UCSD-AML1 (cell line): ENCODE data around the gene COG4.
"Not testable (repeated sequence)": the region's sequence is repeated elsewhere in the genome, so short reads cannot be mapped to it uniquely, and the experiment has no call there.

ENCODE experiments used
- DNase-seq: peaks from one replicate; lab custom pipeline; 2025; ENCODE audit not compliant: unreplicated experiment; lab: John Stamatoyannopoulos, UW

COG4 gene

DNA sequence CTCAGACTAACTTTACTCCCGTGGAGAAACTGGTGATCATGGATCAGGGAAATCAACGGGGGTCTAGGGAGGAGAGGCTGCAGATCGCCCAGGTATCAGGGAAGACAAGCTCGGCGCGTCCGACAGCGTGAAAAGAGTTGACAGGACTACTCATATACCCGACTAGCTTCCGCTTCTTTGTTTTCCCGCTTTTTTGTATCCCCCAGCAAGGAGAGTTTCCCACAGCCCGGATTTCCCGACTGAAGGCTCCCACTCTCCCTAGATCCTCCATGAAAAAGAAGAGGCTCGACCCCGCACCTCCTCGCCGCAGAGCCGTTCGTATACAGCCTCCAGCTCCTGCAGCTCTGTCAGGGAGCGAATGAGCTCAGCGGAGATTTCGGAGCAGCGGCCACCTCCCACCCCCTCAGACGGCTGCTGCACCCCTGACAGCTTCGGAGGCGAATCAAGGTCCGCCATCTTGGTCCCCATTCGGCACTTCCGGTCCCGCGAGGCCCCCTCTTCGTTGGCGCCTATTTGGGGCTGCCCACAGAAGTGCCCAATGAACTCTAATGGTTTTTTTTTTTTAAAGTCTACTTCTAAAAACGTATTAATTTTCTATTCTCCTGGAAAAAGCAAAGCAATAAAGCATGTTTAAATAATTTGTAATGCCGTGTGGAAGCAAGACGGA is at the start of gene COG4:
TSS of gene COG4 (minus strand) at position 479 of the 667 bp plus-strand sequence. CDS start at position 468, 11 bp downstream.
- peak; percentile 84 for DNase-seq

DNA sequence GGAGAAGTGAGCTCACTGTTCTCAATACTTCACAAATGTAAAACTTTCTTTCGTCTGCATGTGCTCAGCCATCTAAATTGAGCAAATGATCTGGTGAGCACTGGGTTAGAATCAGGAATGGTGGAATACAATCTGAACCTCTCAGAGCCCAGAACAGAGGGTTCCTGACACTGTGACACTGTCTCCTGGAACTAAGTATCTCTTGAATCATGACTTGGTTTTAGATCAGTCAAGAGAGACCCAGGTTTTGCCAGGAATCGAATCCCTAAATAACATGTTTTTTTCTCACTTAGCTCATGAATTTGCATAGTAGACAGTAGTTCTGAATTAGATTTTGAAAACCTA is 49.5 kb upstream of the COG4 start:
- no peak for DNase-seq

DNA sequence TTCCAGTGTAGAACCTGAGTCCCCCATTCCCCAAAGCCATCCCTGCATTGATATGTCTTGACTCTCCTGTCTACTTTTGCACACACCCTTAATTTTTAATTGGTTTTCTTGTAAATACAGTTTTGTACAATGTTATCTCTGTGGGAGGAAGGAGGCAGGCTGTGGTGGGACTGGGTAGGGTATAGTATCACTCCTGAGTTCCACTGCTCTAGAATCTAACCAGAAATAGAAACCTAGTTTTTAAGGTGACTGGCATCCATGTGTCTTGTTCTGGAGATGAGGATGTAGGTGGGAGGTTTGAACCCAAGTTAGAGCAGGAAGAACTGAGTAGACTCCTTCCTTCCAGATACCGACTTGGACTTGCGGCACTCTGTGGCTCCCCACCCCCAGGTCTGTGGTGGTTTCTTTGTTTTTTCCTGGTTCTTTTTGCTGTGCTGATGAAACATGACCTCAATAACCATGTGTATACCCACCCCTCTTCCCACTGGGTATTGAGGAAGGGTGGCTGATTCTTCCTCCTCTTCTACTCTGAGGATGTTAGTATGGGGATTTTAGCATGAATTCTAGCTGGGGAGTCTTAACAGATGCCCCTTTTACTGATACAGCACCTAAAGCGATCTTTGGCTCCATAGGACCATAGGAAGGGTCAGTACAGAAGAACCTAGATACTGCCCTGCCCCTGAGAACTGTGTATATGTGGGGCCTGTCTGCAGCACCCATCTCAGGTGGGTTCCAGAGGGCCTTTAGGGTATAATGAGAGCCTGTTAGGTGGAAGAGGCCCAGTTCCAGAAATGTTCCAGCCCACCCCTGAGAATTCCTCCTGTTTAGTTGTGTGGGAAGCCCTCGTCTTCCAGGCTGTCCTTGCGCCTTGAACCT is 48.9 kb upstream of the COG4 start:
- DNase-seq = peak; percentile 72

DNA sequence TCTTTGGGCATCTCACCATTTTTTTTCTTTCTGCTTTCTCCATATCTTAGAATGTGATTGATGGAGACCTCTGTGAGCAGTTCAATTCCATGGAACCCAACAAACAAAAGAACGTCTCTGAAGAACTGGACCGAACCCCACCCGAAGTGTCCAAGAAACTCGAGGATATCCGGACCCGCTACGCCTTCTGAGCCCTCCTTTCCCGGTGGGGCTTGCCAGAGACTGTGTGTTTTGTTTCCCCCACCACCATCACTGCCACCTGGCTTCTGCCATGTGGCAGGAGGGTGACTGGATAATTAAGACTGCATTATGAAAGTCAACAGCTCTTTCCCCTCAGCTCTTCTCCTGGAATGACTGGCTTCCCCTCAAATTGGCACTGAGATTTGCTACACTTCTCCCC is 48.3 kb upstream of the COG4 start:
- no peak for DNase-seq

DNA sequence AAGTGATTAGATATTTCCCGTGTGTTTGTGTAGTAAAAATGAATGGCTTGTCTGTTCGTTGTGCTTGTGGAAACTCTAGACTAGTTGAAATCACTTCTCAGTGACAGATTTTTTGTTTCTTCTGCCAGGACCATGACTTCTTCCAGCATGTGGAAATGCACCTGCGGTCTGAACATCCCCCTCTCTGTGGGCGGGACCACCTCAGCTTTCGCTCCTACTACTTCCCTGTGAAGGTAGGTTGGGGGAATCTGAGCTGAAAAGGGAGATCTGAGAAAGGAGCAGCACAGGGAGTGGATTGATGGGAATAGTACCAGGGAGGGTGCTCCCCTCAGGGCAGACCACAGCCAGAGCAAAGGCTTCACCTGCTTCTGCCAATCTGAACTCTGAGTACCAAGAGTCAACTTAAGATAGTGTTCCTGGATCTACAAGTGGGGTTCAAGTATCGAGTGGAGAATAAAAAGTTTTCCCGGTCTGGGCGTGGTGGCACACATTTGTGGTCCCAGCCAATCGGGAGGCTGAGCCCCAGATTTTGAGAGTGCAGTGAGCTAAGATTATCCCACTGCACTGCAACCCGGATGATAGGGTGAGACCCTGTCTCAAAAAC is 47.7 kb upstream of the COG4 start:
- DNase-seq = no peak

DNA sequence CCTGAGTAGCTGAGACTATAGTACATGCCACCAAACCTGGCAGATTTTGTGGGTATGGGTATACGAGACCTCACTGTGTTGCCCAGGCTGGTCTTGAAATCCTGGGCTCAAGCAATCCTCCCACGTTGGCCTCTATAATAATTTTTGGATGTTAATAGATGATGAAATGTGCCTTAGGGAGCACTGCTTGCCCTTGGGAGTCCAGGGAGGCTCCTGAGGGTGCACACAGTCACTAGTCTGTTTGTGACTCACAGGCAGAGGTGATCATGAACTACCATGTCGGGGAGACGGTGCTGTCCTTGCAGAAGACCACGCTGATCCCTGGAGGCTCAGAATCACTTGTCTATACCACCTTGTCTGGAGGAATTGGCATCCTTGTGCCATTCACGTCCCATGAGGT is 46.4 kb upstream of the COG4 start:
- no peak for DNase-seq

DNA sequence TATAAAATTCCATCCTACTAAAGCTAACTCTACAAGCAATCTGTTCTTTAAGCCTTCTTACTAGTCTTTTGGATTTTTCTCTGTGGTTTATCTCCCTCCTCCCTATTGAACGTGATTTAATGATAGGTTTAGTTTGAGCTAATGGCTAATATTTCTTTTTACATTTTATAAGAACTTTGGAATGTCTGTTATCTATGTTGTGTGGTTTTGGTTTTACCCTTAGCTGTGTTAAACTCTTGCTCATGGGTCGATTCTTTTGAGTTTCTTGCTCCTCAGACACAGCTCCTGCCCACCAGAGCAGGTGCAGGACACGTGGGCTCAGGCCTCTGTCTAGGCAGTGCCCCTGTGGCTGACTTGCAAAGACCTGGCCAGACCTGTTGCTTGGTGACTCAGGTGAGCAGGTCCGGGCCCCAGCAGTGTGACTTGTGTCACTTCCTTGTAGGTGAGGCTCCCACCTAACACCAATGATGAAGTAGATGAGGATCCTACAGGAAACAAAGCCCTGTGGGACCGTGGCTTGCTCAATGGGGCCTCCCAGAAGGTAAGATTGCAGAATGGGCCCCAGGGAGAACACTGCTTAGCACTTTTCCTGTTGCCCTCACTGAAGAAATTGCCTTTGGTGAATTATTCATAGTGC is 45.4 kb upstream of the COG4 start:
- no peak for DNase-seq

DNA sequence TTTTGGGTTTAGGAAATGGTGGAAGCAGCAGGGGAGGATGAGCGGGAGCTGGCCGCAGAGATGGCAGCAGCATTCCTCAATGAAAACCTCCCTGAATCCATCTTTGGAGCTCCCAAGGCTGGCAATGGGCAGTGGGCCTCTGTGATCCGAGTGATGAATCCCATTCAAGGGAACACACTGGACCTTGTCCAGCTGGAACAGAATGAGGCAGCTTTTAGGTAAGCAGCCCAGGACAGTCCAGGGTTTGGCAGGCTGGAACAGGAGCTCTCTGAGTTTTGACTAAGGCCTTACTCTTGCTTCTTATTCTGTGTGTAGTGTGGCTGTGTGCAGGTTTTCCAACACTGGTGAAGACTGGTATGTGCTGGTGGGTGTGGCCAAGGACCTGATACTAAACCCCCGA is 41.7 kb upstream of the COG4 start:
- DNase-seq = no peak

DNA sequence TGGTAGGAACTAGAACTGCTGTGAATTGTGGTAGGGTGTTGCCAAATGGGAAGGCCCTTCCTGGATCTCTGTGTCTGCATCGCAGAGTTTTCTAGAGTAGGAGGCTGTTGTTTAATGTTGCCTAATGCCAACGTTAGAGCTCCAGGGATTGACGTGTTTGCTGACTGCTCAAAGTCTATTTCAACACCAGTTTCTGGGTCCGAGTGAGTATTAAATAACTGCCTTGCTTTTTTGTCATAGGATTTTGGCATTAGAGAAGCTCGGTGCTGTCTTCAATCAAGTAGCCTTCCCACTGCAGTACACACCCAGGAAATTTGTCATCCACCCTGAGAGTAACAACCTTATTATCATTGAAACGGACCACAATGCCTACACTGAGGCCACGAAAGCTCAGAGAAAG is 40.3 kb upstream of the COG4 start:
- DNase-seq = no peak

DNA sequence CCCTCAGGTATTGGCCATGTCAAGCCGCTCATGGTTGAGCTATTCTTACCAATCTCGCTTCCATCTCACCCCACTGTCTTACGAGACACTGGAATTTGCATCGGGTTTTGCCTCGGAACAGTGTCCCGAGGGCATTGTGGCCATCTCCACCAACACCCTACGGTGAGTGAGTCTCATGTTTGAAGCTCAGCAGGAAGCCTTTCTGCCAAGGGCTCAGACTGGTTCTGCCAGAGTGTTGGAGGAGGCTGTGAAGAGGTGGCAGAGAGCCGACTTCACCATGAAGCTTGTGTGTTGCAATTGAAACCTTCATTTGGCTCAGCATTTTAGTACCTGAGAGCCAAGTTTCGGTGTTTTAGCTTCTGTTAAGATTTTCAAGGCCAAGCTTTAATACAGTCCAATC is 38.3 kb upstream of the COG4 start:
- no peak for DNase-seq

DNA sequence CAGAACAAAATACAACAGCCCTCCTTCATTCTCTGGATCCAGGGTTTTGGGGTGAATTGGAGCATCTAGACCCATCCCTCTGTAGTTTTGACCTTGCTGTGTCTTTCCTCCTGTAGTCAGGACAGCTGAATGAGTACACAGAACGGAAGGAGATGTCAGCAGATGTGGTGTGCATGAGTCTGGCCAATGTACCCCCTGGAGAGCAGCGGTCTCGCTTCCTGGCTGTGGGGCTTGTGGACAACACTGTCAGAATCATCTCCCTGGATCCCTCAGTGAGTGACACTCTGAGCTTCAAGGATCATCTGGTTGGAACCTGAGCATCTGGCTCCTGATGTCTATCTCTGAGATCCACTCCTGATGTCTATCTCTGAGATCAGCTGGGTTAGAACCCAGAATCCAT is 32.7 kb upstream of the COG4 start:
- no peak for DNase-seq

DNA sequence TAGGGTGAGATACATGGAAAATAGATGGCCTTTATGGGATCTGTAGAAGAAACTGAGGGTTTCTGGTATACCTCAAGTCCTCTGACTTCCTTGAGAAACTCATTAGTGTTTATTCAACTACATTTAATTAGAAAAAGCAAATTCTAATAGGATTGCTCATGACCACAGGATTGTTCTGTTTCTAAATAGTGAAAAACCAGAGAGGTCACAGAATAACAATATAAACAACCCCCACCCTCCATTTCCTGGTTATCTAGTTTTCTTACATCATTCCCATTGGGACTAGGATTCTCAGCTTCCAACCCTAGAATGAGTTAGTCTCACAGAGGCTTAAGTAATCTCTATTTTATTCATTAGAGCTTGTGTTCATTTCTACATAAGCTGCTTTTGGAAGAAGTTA is 30.3 kb upstream of the COG4 start:
- no peak for DNase-seq

DNA sequence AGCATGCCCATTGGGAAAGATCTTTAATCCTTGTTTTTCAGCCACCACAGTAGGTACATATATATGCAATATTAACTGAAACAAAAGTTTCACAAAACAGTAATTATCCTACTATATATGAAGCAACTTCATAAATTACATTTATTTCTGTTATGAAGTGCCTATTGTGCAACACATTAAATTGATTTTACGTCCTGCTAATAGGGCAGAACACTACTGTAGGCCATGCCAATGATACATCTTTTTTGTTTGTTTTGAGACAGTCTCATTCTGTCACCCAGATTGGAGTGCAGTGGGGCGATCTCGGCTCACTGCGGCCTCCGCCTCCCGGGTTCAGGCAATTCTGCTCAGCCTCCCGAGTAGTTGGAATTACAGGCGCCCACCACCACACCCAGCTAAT is 29.3 kb upstream of the COG4 start:
- DNase-seq = no peak

DNA sequence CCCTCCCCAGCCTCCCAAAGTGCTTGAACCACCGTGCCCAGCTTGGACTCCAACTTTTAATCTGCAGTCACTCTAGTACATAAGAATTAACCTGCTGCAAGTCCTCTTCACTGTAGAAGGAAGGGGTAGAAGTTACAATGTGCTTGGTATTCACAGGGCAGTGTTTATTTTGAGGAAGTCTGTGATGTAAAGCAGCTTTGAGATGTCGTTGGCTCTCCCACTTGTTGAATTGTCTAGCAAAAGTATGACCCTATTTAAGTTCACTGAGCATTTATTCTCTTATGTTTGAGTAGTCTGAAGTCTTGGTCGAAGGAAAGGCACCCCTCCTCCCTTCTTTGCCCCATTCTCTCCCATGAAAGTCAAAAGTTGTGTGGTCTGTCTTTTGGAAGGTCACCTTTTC is 28.4 kb upstream of the COG4 start:
- DNase-seq = no peak

DNA sequence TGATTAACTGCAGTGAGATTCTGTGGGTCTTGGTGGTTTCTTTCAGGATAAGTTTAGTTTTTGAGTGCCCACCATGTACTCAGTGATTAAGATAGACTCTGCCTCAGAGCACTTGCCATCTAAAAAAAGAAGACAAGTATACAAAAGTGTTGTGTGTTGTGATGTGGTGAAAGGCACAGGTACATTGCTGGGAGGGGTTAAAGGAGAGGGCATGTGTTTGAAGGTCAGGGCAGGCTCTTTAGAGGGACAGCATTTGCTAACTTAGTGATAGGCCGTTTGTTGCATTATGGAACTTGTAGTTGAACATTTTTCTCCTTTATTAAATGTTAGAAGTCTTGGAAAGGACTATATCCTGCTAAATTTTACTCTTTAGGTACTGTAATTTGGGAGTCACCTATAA is 26.7 kb upstream of the COG4 start:
- no peak for DNase-seq

DNA sequence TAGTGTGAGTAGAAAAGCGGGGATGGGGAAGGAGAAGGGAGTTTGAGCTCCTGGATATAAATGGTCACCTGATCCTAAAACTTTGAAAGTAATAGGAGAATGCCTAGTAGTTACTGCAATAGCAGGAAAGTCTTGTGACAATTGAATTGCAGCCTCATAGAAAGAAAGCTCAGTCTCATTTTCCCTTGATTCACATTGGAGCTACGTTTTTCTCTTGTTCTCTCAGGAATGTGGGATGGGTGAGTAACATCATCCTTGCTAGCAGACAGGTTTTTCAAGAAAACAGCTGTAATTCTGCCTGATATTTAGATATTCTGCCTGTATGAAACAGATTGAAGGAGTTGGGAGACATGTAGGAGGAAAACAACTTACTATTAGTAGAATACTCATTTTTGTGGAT is 25.6 kb upstream of the COG4 start:
- no peak for DNase-seq

DNA sequence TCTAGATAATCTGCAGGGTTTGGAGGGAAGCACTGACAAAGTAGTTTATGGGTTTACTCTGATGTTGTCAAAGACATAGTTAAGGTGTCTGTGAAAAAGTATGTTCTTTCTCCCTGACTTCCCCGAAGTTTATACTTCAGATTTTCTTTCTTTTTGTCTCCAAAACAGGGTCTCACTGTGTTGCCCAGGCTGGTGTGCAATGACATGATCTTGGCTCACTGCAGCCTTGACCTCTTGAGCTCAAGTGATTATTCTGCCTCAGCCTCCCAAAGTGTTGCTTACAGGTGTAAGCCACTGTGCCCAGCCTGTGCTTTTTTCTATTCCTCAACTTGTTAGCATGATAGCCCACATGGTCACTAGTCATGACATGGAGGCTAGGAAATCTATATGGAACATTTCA is 21.2 kb upstream of the COG4 start:
- no peak for DNase-seq

DNA sequence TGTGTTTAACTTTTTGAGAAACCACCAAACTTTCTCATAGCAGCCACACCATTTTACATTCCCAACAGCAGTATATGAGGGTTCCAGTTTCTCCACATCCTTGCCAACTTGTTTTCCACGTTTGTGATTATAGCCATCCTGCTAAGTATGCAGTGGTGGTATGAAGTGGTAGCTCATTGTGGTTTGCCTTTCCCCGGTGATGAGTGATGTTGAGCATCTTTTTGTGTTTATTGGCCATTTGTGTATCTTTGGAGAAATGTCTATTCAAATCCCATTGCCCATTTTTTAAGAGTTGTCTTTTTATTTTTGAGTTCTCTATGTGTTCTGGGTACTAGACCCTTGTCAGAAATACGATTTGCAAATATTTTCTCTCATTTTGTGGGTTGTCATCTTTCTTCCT is 17.6 kb upstream of the COG4 start:
- DNase-seq = no peak

DNA sequence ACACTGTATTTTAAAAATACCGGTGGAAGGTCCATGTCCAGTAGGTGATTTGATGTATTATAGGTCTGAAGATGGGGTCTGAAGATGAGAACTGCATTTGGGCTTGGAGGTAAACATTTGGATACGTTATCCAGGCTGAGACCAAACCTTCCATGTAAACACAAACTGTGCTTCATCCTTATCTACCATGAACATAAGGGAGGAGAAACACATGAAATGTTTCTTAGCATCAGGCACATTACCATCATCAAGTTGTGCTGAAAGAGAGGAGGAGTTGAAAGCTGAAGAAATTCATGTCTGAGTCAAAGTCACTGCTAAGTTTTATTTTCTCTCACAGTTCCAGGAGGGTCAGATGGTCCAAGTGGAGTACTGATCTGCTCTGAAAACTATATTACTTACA is 11.6 kb upstream of the COG4 start:
- no peak for DNase-seq

DNA sequence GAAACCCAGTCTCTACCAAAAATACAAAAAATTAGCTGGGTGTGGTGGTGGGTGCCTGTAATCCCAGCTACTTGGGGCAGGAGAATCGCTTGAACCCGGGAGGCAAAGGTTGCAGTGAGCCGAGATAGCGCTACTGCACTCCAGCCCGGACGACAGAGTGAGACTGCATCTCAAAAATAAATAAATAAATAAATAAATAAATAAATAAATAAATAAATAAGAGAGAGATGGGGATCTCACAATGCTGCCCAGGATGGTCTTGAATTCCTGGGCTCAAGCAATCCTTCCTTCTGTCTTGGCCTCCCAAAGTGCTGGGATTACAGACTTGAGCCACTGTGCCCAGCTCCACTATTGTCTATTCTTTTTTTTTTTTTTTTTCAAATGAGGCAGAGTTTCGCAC is 6.6 kb upstream of the COG4 start:
- DNase-seq = not testable (repeated sequence)

DNA sequence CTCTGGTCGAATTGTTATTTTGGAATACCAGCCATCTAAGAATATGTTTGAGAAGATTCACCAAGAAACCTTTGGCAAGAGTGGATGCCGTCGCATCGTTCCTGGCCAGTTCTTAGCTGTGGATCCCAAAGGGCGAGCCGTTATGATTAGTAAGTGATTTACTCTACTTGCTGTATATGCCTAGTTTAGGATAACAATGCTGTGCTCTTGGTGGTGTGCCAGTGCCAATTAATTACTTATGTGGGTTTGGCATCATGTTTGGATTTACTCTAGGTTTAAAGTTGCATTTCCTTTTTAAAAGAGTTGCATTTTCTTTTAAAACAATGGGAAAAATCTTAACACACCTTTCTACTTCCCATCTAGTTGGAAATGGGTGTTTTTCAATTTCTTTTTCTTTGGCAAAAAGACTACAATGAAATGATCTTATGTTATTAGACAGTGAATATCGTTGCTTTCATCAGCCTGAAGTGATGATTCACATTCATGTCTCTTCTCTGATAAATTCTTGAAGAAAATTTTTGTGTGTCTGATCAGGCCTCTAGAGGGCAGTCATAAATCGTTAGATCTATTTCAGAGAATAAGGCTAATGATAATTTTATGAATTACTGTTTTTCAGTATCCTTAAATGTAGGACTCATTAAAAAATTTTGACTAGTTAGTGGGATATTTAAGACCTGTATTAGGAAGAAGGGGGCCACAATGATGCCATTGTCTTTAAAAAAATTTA is 5.9 kb upstream of the COG4 start:
- DNase-seq = no peak
